ENCODE measurements around the gene CLIC5.
A peak's percentile ranks its signal among the peaks of the same experiment; 100 is the strongest.
"Not testable (repeated sequence)": the region's sequence is repeated elsewhere in the genome, so short reads cannot be mapped to it uniquely, and the experiment has no call there.

The CLIC5 gene

DNA sequence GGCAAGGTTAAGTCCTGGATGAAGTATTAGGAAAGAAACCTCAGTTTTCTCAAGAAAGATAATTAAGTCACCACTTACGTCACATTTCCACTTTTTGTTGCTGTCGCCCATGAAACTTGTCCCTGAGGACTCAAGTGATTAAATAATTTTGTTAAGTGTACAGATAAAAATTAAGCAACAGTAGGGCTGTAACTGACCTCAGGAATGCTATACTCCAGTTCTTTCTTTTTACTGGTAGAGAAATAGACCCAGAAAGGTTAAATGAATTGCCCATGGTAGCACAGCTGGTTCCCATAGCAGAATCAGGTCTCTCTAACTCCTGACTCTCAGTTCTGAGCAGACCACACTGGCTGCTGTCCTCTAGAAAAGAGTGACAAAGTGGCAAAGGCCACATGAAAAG is 54.5 kb downstream of the CLIC5 start:
- no peak for DNase-seq

GRCh38 chr6:45959534-45960145 is 56.0 kb downstream of the CLIC5 start:
- DNase-seq: no peak

GRCh38 chr6:45956663-45957062 is 59.0 kb downstream of the CLIC5 start:
- DNase-seq: no peak

DNA sequence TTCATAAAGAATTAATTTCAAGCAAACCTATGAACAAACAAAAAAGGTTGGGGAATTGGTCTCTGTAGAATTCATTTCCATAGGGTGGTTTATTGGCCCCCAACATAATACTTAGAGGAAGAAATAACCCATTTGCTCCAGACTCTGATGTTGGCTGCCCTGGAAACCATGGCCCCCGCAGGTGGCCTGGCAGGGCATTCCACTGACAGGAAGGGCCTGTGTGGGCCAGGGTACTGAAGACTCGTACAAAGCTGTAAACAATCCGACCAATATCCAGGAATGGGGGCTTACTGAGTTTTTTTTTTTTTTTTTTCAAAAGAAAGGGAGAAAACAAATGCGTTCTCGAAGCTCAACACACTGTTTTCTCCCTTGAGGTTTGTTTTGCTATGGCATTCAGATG is 59.5 kb downstream of the CLIC5 start:
- DNase-seq: no peak

- no peak for DNase-seq
Measured at GRCh38 chr6:45955597-45955996, 60.1 kb downstream of the CLIC5 start.

DNA sequence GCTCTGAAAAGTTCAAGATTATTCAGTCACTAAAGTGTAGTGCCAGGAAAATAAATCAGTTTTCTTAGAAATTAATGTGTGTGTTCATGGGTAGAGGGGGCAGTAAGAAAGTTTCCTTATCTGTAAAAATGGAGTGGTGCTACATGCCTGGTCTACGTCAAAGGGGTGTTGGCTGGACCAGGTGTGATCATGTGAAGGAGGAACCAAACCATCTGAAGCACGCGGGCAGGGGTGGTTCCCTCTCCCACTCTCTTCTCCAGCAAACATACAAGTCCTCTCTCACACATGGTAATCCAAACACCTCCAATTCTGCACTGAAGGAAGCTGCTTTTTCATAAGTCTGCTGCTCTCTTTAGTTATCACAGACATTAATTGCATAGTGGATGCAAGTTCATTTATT is 63.1 kb downstream of the CLIC5 start:
- DNase-seq: no peak

DNA sequence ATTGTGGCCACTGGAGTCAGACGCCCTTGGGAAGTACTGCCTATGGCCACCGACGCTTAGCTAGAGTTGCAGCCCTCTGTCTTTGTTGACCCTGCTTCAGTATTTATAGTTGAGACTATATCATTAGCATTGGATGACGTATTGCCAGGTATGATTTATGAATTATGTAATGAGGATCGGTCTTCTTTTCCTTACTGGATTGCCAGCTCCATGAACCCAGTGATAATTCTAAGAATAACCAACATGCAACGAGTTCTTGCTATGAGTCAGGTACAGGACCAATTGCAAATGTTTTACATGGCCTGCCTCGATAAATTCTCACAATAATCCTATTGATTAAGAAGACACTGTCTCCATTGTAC is 63.5 kb downstream of the CLIC5 start:
- DNase-seq: no peak

DNA sequence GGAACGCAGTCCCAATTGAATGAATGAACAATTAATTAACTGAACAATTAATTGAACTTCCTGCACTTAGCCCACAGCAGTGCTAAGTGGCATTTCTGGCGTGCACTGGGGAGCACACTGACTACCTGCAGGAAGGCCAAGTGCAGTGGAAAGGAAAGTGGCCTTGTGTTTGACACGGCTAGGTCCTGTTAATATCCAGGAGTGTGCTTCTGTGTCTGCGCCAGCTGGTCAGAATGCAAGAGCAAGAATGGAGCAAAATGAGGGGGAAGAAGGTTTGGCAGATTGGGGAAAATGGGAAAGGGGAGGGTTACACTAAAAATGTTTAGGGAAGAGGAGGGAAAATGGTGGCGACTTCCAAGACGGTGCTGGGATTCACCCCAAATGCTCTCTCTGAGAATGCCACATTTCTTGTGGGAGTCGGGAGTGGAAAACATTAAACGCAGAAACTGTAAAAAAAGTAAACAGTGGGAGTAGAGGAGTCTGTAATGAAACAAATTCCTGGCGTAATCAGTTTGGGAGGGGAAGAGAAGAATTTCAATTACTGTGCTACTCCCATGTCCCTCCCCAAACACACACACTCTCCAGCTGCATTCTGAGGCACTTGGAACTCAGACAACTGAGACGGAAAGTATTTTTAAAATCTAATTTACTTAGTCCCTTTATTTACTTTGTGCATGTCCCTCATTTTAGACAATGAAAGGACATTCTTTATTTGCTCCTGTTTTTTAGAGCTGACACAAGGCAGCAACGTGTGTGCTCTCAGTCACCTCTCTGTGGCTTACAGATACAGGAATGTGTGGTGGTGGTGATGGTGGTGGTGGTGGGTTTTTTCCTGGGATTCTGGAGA is 64.1 kb downstream of the CLIC5 start:
- DNase-seq: no peak

GRCh38 chr6:45949256-45949655 is 66.4 kb downstream of the CLIC5 start:
- no peak for DNase-seq

- DNase-seq: no peak
Measured at GRCh38 chr6:45947807-45948206, 67.9 kb downstream of the CLIC5 start.

DNA sequence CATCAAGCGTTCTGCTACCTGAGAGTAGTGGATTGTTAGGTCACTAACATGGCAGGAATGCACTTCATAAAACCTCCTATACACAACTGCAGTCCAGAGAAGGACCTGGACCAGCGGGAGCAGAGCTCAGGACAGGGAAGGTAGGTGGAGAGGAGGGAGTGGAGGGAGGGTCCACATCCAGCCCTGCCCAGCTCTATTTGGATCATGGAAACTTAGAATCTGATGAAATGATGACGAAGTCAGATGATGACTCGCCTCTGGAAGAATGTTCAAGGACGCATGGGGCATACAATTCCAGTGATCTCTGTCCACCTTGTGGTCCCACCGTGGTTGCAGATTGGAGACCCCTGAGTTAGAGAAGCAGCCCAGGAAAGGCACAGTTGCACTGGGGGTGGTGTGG is 68.8 kb downstream of the CLIC5 start:
- DNase-seq: no peak

DNA sequence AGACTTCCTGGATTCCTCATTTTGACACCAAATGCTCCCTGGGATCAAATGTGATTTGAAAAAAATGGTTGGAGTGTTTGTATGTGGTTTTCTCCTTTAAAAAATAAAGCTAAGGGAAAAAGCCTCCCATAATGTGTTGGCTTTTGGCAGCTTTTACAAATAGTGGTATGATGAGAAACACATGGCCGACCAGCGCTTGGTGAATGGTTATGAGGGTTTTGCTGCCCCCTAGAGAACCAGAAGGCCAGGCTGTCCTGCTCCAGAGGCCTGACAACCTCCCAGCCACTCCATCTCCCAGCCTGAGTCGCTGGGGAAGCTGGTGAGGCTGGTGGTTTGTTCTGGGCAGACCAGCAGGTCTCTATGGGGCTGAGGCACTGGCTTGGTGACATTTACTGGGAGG is 69.3 kb downstream of the CLIC5 start:
- DNase-seq: no peak

GRCh38 chr6:45942953-45943352 is 72.7 kb downstream of the CLIC5 start:
- DNase-seq: no peak

DNA sequence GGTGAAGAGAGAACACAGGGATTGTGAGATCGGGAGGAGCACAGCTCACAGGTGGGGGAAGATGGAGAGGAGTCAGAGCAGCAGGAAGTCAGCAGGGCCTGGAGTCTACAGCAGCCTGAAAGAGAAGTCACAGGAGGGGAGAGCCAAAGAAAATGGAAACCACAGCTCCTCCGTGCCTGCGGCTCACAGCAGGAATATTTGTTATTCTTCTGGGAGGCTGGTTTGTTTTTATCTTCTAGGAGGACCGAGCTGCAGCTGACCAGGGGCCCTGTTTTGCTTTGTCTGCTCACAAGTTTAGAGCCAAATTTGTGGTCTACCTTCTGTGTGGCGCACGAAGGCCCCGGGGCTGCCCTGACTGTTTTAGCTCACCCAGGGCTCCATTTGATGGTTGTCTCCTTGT is 81.8 kb downstream of the CLIC5 start:
- DNase-seq: no peak

GRCh38 chr6:45931232-45931631 is 84.4 kb downstream of the CLIC5 start:
- no peak for DNase-seq

GRCh38 chr6:45930420-45931040 is 85.1 kb downstream of the CLIC5 start:
- peak; percentile 69 for DNase-seq

DNA sequence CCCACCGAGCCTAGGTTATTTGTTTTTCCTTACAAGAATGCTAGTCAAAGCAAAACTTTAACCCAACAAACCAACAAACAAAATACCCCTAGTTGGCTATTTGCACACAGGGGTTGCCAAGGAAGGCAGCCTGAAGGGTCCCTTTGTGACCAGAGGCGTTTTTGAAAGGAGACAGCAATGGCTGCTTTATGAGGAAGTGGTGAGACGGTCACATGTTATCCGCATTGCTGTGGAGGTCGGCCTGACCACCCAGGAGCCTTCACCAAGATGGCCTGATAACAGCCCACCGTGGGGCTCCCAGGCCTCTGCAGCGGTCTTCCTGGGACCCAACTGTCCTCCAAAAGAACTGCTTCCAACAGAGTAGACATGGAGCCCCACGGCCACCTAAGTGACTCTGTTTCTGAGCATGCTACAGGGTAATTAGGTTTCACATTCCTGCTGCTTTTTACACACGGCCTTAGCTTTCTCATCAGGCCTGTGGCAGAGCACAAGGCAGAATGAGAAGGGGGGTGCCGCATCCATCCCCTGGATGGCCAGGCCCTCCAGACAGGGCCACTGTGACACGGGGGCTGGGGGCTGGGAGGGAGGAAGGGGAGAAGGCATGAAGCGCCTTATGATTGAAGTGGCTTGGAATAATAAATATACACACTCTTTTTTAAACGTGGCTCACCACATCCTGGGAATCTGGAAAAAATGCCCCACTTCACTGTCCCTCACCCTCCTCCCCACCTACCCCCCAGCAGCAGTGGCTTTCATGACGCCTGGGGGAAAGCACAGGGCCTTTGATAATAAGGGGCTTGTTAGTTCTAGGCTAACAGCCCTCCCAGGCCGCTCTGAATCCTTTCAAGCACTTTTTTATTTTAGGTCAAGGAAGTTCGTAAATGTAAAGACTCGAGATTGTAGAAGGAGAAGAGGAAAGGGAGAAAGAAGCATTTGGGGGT is 86.0 kb downstream of the CLIC5 start:
- DNase-seq: no peak

- no peak for DNase-seq
Measured at GRCh38 chr6:45928721-45929305, 86.8 kb downstream of the CLIC5 start.

DNA sequence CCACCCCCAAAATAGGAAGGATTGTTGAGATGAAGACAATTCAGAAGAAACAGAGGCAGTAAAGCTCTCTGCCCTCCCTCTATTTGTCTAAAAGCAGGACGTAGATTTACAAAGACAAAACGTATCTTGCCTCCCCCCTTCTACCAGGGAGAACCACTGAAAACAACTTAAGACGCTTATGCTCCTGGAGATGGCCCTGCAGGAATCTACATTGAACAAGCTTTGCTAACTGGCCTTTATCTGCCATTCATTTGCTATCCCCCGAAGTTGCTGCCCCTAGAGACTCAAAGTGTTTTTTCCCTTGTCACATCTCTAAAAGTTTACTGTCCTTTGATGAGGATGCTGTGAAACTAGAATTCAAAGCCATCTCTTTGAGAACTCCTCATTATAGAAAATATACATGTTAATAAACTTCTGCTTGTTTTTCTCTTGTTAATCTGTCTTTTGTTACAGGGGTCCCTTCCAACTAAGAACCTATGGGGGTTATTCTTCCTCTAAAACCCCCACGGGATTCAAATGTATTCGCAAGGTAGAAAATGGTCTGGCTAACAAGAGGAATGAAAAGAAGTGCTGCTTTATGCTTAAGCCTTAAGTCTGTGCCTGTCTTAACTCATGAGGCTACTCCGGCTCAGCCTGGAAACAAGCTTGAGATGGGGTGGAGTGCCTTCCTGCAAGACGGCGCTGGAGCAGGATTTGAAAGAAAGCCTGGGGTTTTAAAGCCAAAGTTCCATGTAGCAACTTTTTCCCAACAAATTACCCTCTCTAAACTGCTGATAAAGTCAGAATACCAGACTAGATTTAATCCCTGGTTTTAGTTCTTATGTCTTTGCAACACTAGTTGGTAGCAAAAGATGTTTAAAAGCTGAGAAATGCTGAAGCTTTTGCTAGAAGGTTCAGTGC is 88.0 kb downstream of the CLIC5 start:
- no peak for DNase-seq

- DNase-seq: not testable (repeated sequence)
Measured at GRCh38 chr6:45926423-45926822, 89.2 kb downstream of the CLIC5 start.

- DNase-seq: no peak
Measured at GRCh38 chr6:45924763-45925342, 90.8 kb downstream of the CLIC5 start.

Measured in activated CD4-positive, alpha-beta T cell treated with anti-CD3 and anti-CD28 coated beads, Interleukin-10, Interleukin-2, amounts not matched to agents 100 ng/mL and 50 ng/mL, durations not matched to agents 16 hours and 8 hours (primary cell).